HepG2 (cell line): ENCODE data around the gene SNX15. TPM values are rescaled to one million over a fixed set of nuclear protein-coding genes. Genes with fewer than 3 reads are reported as not detected.
A peak's percentile ranks its signal among the peaks of the same experiment; 100 is the strongest.

Experiments
- ATAC-seq: fragments of 200-7000 bp; cut with Tn5 transposase; 3 replicates; pipeline ENCODE4 v1.9.1; 2020; ENCODE audit warnings: mild to moderate bottlenecking, moderate library complexity
- BruUV-seq: library from RNA; stranded (reverse); fragments of 400-500 nt; replicated peaks from 2 replicates; lab custom pipeline; 2021; lab: Mats Ljungman, UMichigan
- CTCF ChIA-PET: fragments of 300-600 bp; formaldehyde crosslinking; extraction: SDS; loops from one replicate; lab custom pipeline; 2021; ENCODE audit warnings: low total read pairs, inconsistent platforms, low intra/inter-chr PET ratio; lab: Yijun Ruan, JAX
- POLR2A ChIA-PET: fragments of 350-600 bp; sonication (Branson Sonifier 250); formaldehyde crosslinking; loops from one replicate; lab custom pipeline; 2020; ENCODE audit warnings: antibody characterized with exemption, inconsistent platforms; lab: Yijun Ruan, JAX
- DNase-seq: peaks from one replicate; pipeline ENCODE4 v3.0.0-alpha.2; 2015; ENCODE audit warnings: low spot score
- FAIRE-seq: peaks from 3 replicates; lab custom pipeline; 2011; peaks lifted over from hg19 to GRCh38; lab: Jason Lieb, UNC
- H2AFZ ChIP-seq: one replicate; pipeline ENCODE4 v1.6.1; 2011; ENCODE audit warnings: low read length, inconsistent platforms
- H3K27ac ChIP-seq: fragments of 300-600 bp; 3 replicates; pipeline ENCODE4 v1.8.0; 2011; ENCODE audit warnings: mixed run types, mild to moderate bottlenecking, mixed read lengths, low read length, inconsistent platforms; ENCODE audit not compliant: insufficient read depth; ENCODE audit errors: extremely low read length
- H3K27me3 ChIP-seq, 2 experiments: fragments of 200-600 bp in 1 of 2; 2 replicates in 1 of 2; 3 replicates in 1 of 2; pipeline versions ENCODE4 v1.6.0 to v1.8.0; 2011; ENCODE audit warnings: low read length in 2 of 2, mild to moderate bottlenecking in 2 of 2, moderate library complexity in 2 of 2, inconsistent platforms in 1 of 2; ENCODE audit not compliant: insufficient read depth in 2 of 2, control insufficient read depth in 1 of 2
- H3K36me3 ChIP-seq, 2 experiments: fragments of 200-600 bp in 1 of 2; replicated peaks in 1 of 2; 2 replicates in 1 of 2; 3 replicates in 1 of 2; pipeline versions ENCODE4 v1.5.1 to v1.8.0; 2011; ENCODE audit warnings: low read length in 2 of 2, inconsistent platforms in 1 of 2; ENCODE audit not compliant: insufficient read depth in 2 of 2, control insufficient read depth in 1 of 2
- H3K4me1 ChIP-seq: 2 replicates; pipeline ENCODE4 v1.5.1; 2012; ENCODE audit warnings: low read length, inconsistent platforms; ENCODE audit not compliant: insufficient read depth
- H3K4me2 ChIP-seq: 2 replicates; pipeline ENCODE4 v1.6.0; 2011; ENCODE audit warnings: low read depth, low read length, inconsistent platforms
- H3K4me3 ChIP-seq, 3 experiments: fragments of 200-600 bp in 1 of 3; sonication (generic), shearing (Covaris generic) in 1 of 3; replicated peaks in 1 of 3; 2 replicates each; pipeline ENCODE4 v1.5.1; 2011 to 2016; ENCODE audit warnings: low read length in 3 of 3, inconsistent platforms in 2 of 3, low read depth in 2 of 3, mild to moderate bottlenecking in 2 of 3, control low read depth in 1 of 3, mixed read lengths in 1 of 3; ENCODE audit not compliant: insufficient read depth in 1 of 3
- H3K79me2 ChIP-seq: one replicate; pipeline ENCODE4 v1.6.1; 2011; ENCODE audit warnings: low read length, inconsistent platforms; ENCODE audit not compliant: insufficient read depth
- H3K9ac ChIP-seq: 2 replicates; pipeline ENCODE4 v1.6.0; 2011; ENCODE audit warnings: mild to moderate bottlenecking, low read depth, low read length, inconsistent platforms; ENCODE audit not compliant: insufficient read depth
- H3K9me3 ChIP-seq: 2 replicates; pipeline ENCODE4 v1.5.1; 2012; ENCODE audit warnings: mild to moderate bottlenecking, low read length
- H4K20me1 ChIP-seq: 2 replicates; pipeline ENCODE4 v1.6.0; 2011; ENCODE audit warnings: inconsistent platforms, mild to moderate bottlenecking, low read length, moderate library complexity; ENCODE audit not compliant: insufficient read depth
- AHDC1 ChIP-seq: sonication (generic); formaldehyde crosslinking; IDR thresholded peaks from 2 replicates; pipeline ENCODE4 v1.5.1; 2020; ENCODE audit warnings: mild to moderate bottlenecking, missing genetic modification reagents, borderline replicate concordance
- KLF15 ChIP-seq: sonication (generic); formaldehyde crosslinking; IDR thresholded peaks from 2 replicates; pipeline ENCODE4 v1.8.1; 2023; ENCODE audit warnings: borderline replicate concordance, mild to moderate bottlenecking, inconsistent platforms, missing genetic modification reagents, mixed read lengths
- SALL1 ChIP-seq: sonication (generic); formaldehyde crosslinking; IDR thresholded peaks from 2 replicates; pipeline ENCODE4 v1.8.0; 2022; ENCODE audit warnings: mild to moderate bottlenecking, missing genetic modification reagents
- ZFX ChIP-seq: sonication (generic); formaldehyde crosslinking; IDR thresholded peaks from 2 replicates; pipeline ENCODE4 v1.4.0; 2020; ENCODE audit warnings: mild to moderate bottlenecking, low read depth, missing genetic modification reagents, moderate library complexity
- ZFY ChIP-seq: sonication (generic); formaldehyde crosslinking; IDR thresholded peaks from 2 replicates; pipeline ENCODE4 v1.4.0; 2020; ENCODE audit warnings: missing genetic modification reagents
- ZFYVE20 ChIP-seq: sonication (generic); formaldehyde crosslinking; IDR thresholded peaks from 2 replicates; pipeline ENCODE4 v1.8.0; 2023; ENCODE audit warnings: low read depth, mild to moderate bottlenecking, moderate library complexity, missing genetic modification reagents, borderline replicate concordance
- ZNF333 ChIP-seq: sonication (generic); formaldehyde crosslinking; IDR thresholded peaks from 2 replicates; pipeline ENCODE4 v1.4.0; 2020; ENCODE audit warnings: mild to moderate bottlenecking, missing genetic modification reagents, borderline replicate concordance
- ZNF546 ChIP-seq: sonication (generic); formaldehyde crosslinking; conservative IDR thresholded peaks from 2 replicates; pipeline ENCODE4 v1.8.1; 2023; ENCODE audit warnings: mild to moderate bottlenecking, missing genetic modification reagents
- ZNF563 ChIP-seq: sonication (generic); formaldehyde crosslinking; IDR thresholded peaks from 2 replicates; pipeline ENCODE4 v1.8.0; 2022; ENCODE audit warnings: mild to moderate bottlenecking, moderate library complexity, missing genetic modification reagents
- ZNF784 ChIP-seq: sonication (generic); formaldehyde crosslinking; IDR thresholded peaks from 2 replicates; pipeline ENCODE4 v1.5.1; 2020; ENCODE audit warnings: missing genetic modification reagents, mild to moderate bottlenecking, borderline replicate concordance
- ZNF790 ChIP-seq: sonication (generic); formaldehyde crosslinking; IDR thresholded peaks from 2 replicates; pipeline ENCODE4 v1.8.0; 2022; ENCODE audit warnings: missing genetic modification reagents, mild to moderate bottlenecking, borderline replicate concordance
- WGBS: methylation state at CpG from one replicate; pipeline ENCODE4 v1.1.6; 2017; ENCODE audit warnings: low lambda C conversion rate; 5-methylcytosine and 5-hydroxymethylcytosine counted together
- in situ Hi-C: cut with HindIII; loops from 2 replicates; pipeline ENCODE4 v1.10.0; 2017; ENCODE audit warnings: low pct_unique_long_range_greater_than_20kb; ENCODE audit not compliant: extremely low pct_ligation_motif_present
- intact Hi-C: fragments of 100-400 bp; cut with micrococcal nuclease; formaldehyde crosslinking; loops from one replicate; pipeline ENCODE4 v1.10.0; 2022; ENCODE audit not compliant: unreplicated experiment
- polyA plus RNA-seq, 8 experiments: library from polyadenylated mRNA; depleted of rRNA in 3 of 8; stranded (reverse) in 7 of 8; unstranded in 1 of 8; fragments of >200 nt; fragmentation: Illumina TruSeq in 4 of 8; extraction: Trizol in 4 of 8; gene quantifications; 2 replicates each; pipeline versions ENCODE4 v1.2.1 to v1.2.3, GENCODE V29; 2011 to 2016; ENCODE audit warnings: low read depth in 4 of 8, missing spikeins in 1 of 8, mixed read lengths in 1 of 8; ENCODE audit not compliant: insufficient read depth in 1 of 8
- total RNA-seq, 5 experiments: library from RNA; depleted of rRNA; stranded (reverse); fragments of >200 nt; fragmentation: Illumina TruSeq; extraction: Trizol; gene quantifications; 2 replicates each; pipeline ENCODE4 v1.2.3, GENCODE V29; 2016; ENCODE audit warnings: low read depth in 1 of 5
- TF ChIP-seq, protein P1 (sequence below): sonication (generic); formaldehyde crosslinking; IDR thresholded peaks from 2 replicates; pipeline ENCODE4 v1.5.0; 2020; ENCODE audit warnings: mild to moderate bottlenecking, missing genetic modification reagents, moderate library complexity
- TF ChIP-seq, protein P2 (sequence below): sonication (generic); formaldehyde crosslinking; IDR thresholded peaks from 2 replicates; pipeline ENCODE4 v1.5.0; 2020; ENCODE audit warnings: mild to moderate bottlenecking, missing genetic modification reagents, borderline replicate concordance

Gene SNX15
- total and polyA plus RNA-seq, 2 of the 13 experiments (the other 11 are each of a cell fraction or from before 2014, with no cell fraction given) = 19.1 to 22.6 TPM

- H3K27me3 ChIP-seq = no peaks in the 10 kb centered on the region
- no peak for FAIRE-seq
- H4K20me1 ChIP-seq = no peaks in the 10 kb centered on the region
- no peak overlapping the region for H2AFZ ChIP-seq
- CTCF ChIA-PET = no interaction called here
- no peaks in the 10 kb centered on the region for H3K79me2 ChIP-seq
- peak overlapping the region; percentile 24 for H3K27ac ChIP-seq
- intact Hi-C loops (no loop called here), in situ Hi-C loops (no loop called here)
- WGBS = no CpG with 5 or more reads among the region's 13 CpGs
- H3K4me1 ChIP-seq = peaks cover 61% of the 10 kb centered on the region
- H3K36me3 ChIP-seq = no peaks in the 10 kb centered on the region
- POLR2A ChIA-PET = interaction anchor here (0.6 to 4.1 kb wide), 11 partner anchors 9 to 112 kb away, joined by 3 to 39 read pairs (median 6); partner anchors contain the start of genes ARL2, FAU, MRPL49 and SAC3D1
- no peaks in the 10 kb centered on the region for H3K9me3 ChIP-seq
- no peak for DNase-seq
- no TSS peak for BruUV-seq
- peak overlapping the region; percentile 82 for H3K4me2 ChIP-seq
- peak; percentile 64 for ATAC-seq
- H3K4me3 ChIP-seq = peak overlapping the region; percentile 32 to 75 (median 57); a peak in 5 of 6 replicates
- H3K9ac ChIP-seq = peak overlapping the region; percentile 42
- TF ChIP-seq, protein P1, sequence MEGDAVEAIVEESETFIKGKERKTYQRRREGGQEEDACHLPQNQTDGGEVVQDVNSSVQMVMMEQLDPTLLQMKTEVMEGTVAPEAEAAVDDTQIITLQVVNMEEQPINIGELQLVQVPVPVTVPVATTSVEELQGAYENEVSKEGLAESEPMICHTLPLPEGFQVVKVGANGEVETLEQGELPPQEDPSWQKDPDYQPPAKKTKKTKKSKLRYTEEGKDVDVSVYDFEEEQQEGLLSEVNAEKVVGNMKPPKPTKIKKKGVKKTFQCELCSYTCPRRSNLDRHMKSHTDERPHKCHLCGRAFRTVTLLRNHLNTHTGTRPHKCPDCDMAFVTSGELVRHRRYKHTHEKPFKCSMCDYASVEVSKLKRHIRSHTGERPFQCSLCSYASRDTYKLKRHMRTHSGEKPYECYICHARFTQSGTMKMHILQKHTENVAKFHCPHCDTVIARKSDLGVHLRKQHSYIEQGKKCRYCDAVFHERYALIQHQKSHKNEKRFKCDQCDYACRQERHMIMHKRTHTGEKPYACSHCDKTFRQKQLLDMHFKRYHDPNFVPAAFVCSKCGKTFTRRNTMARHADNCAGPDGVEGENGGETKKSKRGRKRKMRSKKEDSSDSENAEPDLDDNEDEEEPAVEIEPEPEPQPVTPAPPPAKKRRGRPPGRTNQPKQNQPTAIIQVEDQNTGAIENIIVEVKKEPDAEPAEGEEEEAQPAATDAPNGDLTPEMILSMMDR = no peak
- TF ChIP-seq ZFY (CRISPR knock-in tag) (peak; percentile 77), ZNF333 (CRISPR knock-in tag) (peak; percentile 28; the same call in 1 of the 2 replicates), ZNF784 (CRISPR knock-in tag) (0 out of 2 replicates have a peak, but pooled peaks have one; percentile 16), SALL1 (CRISPR knock-in tag) (peak; percentile 31; the same call in 1 of the 2 replicates), KLF15 (CRISPR knock-in tag) (peak; percentile 63; the same call in 1 of the 2 replicates), ZFYVE20 (CRISPR knock-in tag) (no peak), AHDC1 (CRISPR knock-in tag) (0 out of 2 replicates have a peak, but pooled peaks have one; percentile 12), ZFX (CRISPR knock-in tag) (peak; percentile 72; the same call in 1 of the 2 replicates), ZNF563 (0 out of 2 replicates have a peak, but pooled peaks have one; percentile 17), ZNF790 (CRISPR knock-in tag) (no peak), ZNF546 (CRISPR knock-in tag) (0 out of 2 replicates have a peak, but pooled peaks have one; percentile 54)
- TF ChIP-seq, protein P2, sequence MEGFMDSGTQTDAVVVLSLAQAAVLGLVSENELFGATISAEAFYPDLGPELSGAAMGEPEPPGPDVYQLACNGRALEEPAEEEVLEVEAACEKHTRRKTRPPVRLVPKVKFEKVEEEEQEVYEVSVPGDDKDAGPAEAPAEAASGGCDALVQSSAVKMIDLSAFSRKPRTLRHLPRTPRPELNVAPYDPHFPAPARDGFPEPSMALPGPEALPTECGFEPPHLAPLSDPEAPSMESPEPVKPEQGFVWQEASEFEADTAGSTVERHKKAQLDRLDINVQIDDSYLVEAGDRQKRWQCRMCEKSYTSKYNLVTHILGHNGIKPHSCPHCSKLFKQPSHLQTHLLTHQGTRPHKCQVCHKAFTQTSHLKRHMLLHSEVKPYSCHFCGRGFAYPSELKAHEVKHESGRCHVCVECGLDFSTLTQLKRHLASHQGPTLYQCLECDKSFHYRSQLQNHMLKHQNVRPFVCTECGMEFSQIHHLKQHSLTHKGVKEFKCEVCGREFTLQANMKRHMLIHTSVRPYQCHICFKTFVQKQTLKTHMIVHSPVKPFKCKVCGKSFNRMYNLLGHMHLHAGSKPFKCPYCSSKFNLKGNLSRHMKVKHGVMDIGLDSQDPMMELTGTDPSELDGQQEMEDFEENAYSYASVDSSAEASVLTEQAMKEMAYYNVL (CRISPR knock-in tag) = peak; percentile 42; the same call in 1 of the 2 replicates
Measured at GRCh38 chr11:65058012-65058411, 30.8 kb downstream of the SNX15 start.
